RWPE2 (cell line): ENCODE data around the gene RASSF9.

ENCODE experiments used
- ATAC-seq: fragments of 200-7000 bp; cut with Tn5 transposase; 3 replicates; pipeline ENCODE4 v1.9.1; 2021; ENCODE audit warnings: low read depth
- DNase-seq: peaks from one replicate; pipeline ENCODE4 v3.0.0-alpha.2; 2020; ENCODE audit warnings: low spot score
- H3K27ac ChIP-seq: fragments of 450-650 bp; 2 replicates; pipeline ENCODE4 v1.5.1; 2017; ENCODE audit warnings: mild to moderate bottlenecking; ENCODE audit not compliant: poor library complexity, severe bottlenecking
- H3K27me3 ChIP-seq: fragments of 250-450 bp; sonication (Bioruptor Pico); 2 replicates; pipeline ENCODE4 v1.5.1; 2021; ENCODE audit warnings: mild to moderate bottlenecking, moderate library complexity; ENCODE audit not compliant: insufficient read depth, poor library complexity, severe bottlenecking
- H3K36me3 ChIP-seq: fragments of 250-450 bp; sonication (Bioruptor Pico); 2 replicates; pipeline ENCODE4 v1.5.1; 2020; ENCODE audit warnings: low read depth, mild to moderate bottlenecking, moderate library complexity
- H3K4me1 ChIP-seq: fragments of 250-450 bp; sonication (Bioruptor Pico); 2 replicates; pipeline ENCODE4 v1.5.1; 2021; ENCODE audit warnings: mild to moderate bottlenecking, moderate library complexity; ENCODE audit not compliant: insufficient read depth, poor library complexity, severe bottlenecking
- H3K4me3 ChIP-seq: fragments of 250-450 bp; sonication (Bioruptor Pico); 2 replicates; pipeline ENCODE4 v1.5.1; 2021; ENCODE audit warnings: mild to moderate bottlenecking, moderate library complexity; ENCODE audit not compliant: severe bottlenecking
- H3K9me3 ChIP-seq: fragments of 250-450 bp; sonication (Bioruptor Pico); 2 replicates; pipeline ENCODE4 v1.5.1; 2021; ENCODE audit warnings: mild to moderate bottlenecking, moderate library complexity; ENCODE audit not compliant: severe bottlenecking
- CTCF ChIP-seq: fragments of 450-650 bp; IDR thresholded peaks from one replicate; pipeline ENCODE4 v1.5.1; 2017; ENCODE audit warnings: mild to moderate bottlenecking, moderate library complexity; ENCODE audit not compliant: poor library complexity, severe bottlenecking

Gene RASSF9

GRCh38 chr12:85872497-85873091 is 36.4 kb upstream of the RASSF9 start:
- ATAC-seq (peak; percentile 46; the same call in 1 of the 3 replicates), DNase-seq (no peak)
- no peaks in the 10 kb centered on the region for H3K4me1 ChIP-seq

GRCh38 chr12:85866986-85867776 is 31.0 kb upstream of the RASSF9 start:
- ATAC-seq: peak; percentile 69
- H3K27ac ChIP-seq: no peak overlapping the region

More at GRCh38 chr12:85872497-85873091, 36.4 kb upstream of the RASSF9 start:
- Histone ChIP-seq H3K27ac (no peak overlapping the region), H3K27me3 (no peaks in the 10 kb centered on the region), H3K9me3 (no peaks in the 10 kb centered on the region), H3K4me3 (no peak overlapping the region), H3K36me3 (no peaks in the 10 kb centered on the region)
- TF ChIP-seq CTCF: peak; percentile 92

GRCh38 chr12:85865890-85866289 is 29.7 kb upstream of the RASSF9 start:
- H3K4me1 ChIP-seq: no peaks in the 10 kb centered on the region
- no peak for TF ChIP-seq CTCF
- no peak for DNase-seq

More at GRCh38 chr12:85866986-85867776, 31.0 kb upstream of the RASSF9 start:
- no peaks in the 10 kb centered on the region for H3K36me3 ChIP-seq
- no peaks in the 10 kb centered on the region for H3K27me3 ChIP-seq
- peak; percentile 83 for TF ChIP-seq CTCF
- no peak overlapping the region for H3K4me3 ChIP-seq
- H3K4me1 ChIP-seq: no peaks in the 10 kb centered on the region
- H3K9me3 ChIP-seq: no peaks in the 10 kb centered on the region
- DNase-seq: no peak

GRCh38 chr12:85856966-85857365 is 20.8 kb upstream of the RASSF9 start:
- no peak overlapping the region for H3K4me3 ChIP-seq
- no peaks in the 10 kb centered on the region for H3K36me3 ChIP-seq
- H3K9me3 ChIP-seq: no peaks in the 10 kb centered on the region
- ATAC-seq: no peak
- TF ChIP-seq CTCF: no peak
- no peak overlapping the region for H3K27ac ChIP-seq
- DNase-seq: no peak
- no peaks in the 10 kb centered on the region for H3K27me3 ChIP-seq
- H3K4me1 ChIP-seq: no peaks in the 10 kb centered on the region

More at GRCh38 chr12:85865890-85866289, 29.7 kb upstream of the RASSF9 start:
- no peak for ATAC-seq
- Histone ChIP-seq H3K4me3 (no peak overlapping the region), H3K27me3 (no peaks in the 10 kb centered on the region), H3K9me3 (no peaks in the 10 kb centered on the region), H3K27ac (no peak overlapping the region), H3K36me3 (no peaks in the 10 kb centered on the region)

GRCh38 chr12:85855305-85855704 is 19.1 kb upstream of the RASSF9 start:
- Histone ChIP-seq H3K4me3 (no peak overlapping the region), H3K4me1 (no peaks in the 10 kb centered on the region), H3K27ac (no peak overlapping the region), H3K9me3 (no peaks in the 10 kb centered on the region), H3K27me3 (no peaks in the 10 kb centered on the region), H3K36me3 (no peaks in the 10 kb centered on the region)
- ATAC-seq (no peak), DNase-seq (no peak)
- no peak for TF ChIP-seq CTCF
